ENCODE results near the gene PLCH2. TPM values are rescaled to one million over a fixed set of nuclear protein-coding genes. Genes with fewer than 3 reads are reported as not detected.

The PLCH2 gene
- total and polyA plus RNA-seq, 9 of the 15 experiments (the other 6 are each of a cell fraction or from before 2014, with no cell fraction given): 0.16 TPM; not detected in 8

- no peak for TF ChIP-seq ELK1 (CRISPR knock-in tag; IDR thresholded peaks at IDR 0.05)
- no peak for TF ChIP-seq HOMEZ (CRISPR knock-in tag; IDR thresholded peaks at IDR 0.05)
These were observed 39.2 kb upstream of the PLCH2 start (continued) for GRCh38 chr1:2436876-2437275.

GRCh38 chr1:2437617-2438016, 38.5 kb upstream of the PLCH2 start:
- DNase-seq (ENCODE audit: extremely low read depth in 1 of 4, low spot score in 3 of 4): no peak
- POLR2A ChIA-PET: no interaction called here
- WGBS (ENCODE audit: insufficient coverage, low coverage, missing lambda C conversion rate): under 1% methylated on average over 15 of the region's 15 CpGs
- CTCF ChIA-PET (ENCODE audit: low intra/inter-chr PET ratio): no interaction called here
- intact Hi-C loops (cut with micrococcal nuclease): no loop called here
- Histone ChIP-seq H3K27ac (ENCODE audit: extremely low read depth, low read depth, low read length) (no peak overlapping the region), H2AFZ (ENCODE audit: low read depth, low read length) (no peak overlapping the region), H3K9me3 (replicated peaks; ENCODE audit: control insufficient read depth, insufficient read depth, low read depth, low read length) (no peaks in the 10 kb centered on the region), H3K79me2 (ENCODE audit: control insufficient read depth, insufficient read depth, low read length) (no peaks in the 10 kb centered on the region), H3K4me3 (no peak overlapping the region), H3K4me2 (ENCODE audit: insufficient read depth, low read length) (no peak overlapping the region), H3K36me3 (ENCODE audit: control insufficient read depth, insufficient read depth, low read length) (no peaks in the 10 kb centered on the region), H3K9ac (ENCODE audit: insufficient read depth in 1 of 2, low read depth in 2 of 2, low read length in 2 of 2) (no peak overlapping the region), H3K27me3 (ENCODE audit: control insufficient read depth in 2 of 2, insufficient read depth in 2 of 2, low read length in 2 of 2) (peaks cover 26 to 74% of the 10 kb centered on the region in 2 experiments), H3K9me1 (ENCODE audit: control insufficient read depth, insufficient read depth, low read length) (no peaks in the 10 kb centered on the region), H4K20me1 (replicated peaks; ENCODE audit: control insufficient read depth, insufficient read depth, low read length) (no peaks in the 10 kb centered on the region; the same call in 1 of the 2 replicates), H3K4me1 (replicated peaks in 1 of 2; ENCODE audit: control insufficient read depth in 2 of 2, insufficient read depth in 2 of 2, low read length in 2 of 2) (peaks cover 0 to 31% of the 10 kb centered on the region in 2 experiments; a peak in 2 of 5 replicates)
- 0 out of 2 replicates have a peak, but pooled peaks have one; percentile 18 for TF ChIP-seq MAX (CRISPR knock-in tag; IDR thresholded peaks at IDR 0.05)
- TF ChIP-seq ZNF79 (CRISPR knock-in tag; IDR thresholded peaks at IDR 0.05; ENCODE audit: low read depth): no peak
- TF ChIP-seq HMBOX1 (IDR thresholded peaks at IDR 0.05): no peak
- no peak for TF ChIP-seq ZBTB43 (CRISPR knock-in tag; IDR thresholded peaks at IDR 0.05)
- TF ChIP-seq ZNF143 (CRISPR knock-in tag; IDR thresholded peaks at IDR 0.05): no peak
- 0 out of 2 replicates have a peak, but pooled peaks have one; percentile 21 for TF ChIP-seq EGR1 (conservative IDR thresholded peaks at IDR 0.05)
- no peak for TF ChIP-seq SMARCB1 (IDR thresholded peaks at IDR 0.05; ENCODE audit: insufficient read length, low read depth)
- TF ChIP-seq IRF1 (CRISPR knock-in tag; IDR thresholded peaks at IDR 0.05; ENCODE audit: borderline replicate concordance): no peak
- no peak for TF ChIP-seq LEF1 (IDR thresholded peaks at IDR 0.05)
- in situ Hi-C loops (cut with MboI): no loop called here
- BruUV-seq (replicated peaks): no TSS peak
- no peak for FAIRE-seq
- ATAC-seq: no peak
